CD4-positive, alpha-beta T cell treated with Interferon gamma for 1 hour (primary cell): ENCODE measurements around the gene ZNF771.

Source experiments
- DNase-seq: peaks from one replicate; pipeline ENCODE4 v3.0.0-alpha.2; 2020

Gene ZNF771

DNA sequence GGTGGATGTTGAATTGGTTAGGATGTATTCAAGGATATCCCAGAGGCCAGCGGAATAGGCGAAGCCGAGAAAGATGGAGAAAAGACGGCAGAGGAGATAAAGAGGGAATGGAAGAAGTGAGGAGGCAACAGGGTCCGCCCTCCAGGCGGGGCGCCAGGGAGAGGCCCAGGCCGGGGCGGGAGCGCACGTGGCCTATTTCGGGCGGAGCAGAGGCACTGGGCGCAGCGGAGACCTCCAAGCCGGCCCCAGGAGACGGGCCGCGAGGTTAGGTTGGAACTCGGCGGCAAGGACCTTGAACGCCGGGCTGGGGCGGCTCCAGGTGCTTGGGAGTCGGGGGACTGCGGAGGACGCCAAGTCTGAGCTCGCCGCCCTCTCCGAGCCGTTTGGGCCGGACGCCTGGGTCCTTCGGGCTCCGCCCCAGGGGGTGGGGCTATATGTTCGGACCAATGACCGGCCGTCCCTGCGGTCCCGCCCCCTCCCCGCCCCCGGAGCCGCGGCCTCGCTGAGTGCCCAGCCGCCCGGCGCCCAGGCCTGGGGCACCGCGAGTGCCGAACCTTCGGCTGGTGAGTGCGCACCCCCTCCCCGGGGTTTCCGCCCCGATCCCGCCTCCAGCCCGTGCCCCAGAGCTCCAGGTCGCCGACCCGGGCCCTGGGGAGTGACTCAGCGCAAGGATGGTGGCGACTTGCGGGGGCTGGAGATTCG, at the start of gene ZNF771:
ZNF771 (plus strand) TSS at position 505 of the 702 bp plus-strand sequence. CDS start 448 bp downstream, outside the sequence.
- peak; percentile 85 for DNase-seq

DNA sequence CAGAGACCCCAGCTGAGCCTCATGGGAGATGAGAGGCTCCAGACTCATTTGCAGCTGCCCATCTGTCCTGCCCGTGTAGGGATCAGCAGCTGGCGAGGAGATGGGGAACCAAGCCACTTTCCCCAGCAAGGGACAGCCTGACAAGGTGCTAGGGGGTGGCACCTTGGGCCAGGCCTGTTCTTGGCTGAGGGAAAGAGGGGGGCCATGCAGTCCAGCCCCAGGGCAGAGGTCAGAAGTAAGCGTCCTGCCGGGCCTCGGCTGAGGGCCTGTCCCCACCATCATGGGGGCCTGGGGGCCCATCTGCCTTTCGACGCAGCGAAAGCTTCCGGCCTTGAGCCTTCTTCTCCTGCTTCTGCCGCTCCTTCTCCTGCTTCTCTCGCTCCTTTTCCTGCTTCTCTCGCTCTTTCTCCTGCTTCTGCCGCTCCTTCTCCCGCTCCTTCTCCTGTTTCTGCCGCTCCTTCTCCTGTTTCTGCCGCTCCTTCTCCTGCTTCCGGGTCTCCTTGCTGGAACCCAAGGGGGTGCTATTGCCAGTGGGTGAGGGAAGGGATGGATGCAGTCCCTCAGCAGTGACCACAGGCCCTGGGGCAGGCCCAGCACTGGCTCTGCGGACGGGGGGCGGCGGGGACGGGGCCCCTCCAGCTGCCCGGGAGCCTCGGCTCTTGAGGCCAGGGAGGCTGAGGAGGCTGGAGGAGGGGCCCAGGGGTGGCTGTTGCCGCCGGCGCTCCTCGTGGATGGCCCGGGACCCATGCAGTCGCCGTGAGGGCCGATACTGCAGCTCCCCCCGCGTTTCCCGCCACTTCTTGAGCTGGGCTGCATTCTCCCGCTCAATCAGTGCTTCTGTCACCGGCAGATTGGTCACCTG, 49.5 kb upstream of the ZNF771 start:
- no peak for DNase-seq

DNA sequence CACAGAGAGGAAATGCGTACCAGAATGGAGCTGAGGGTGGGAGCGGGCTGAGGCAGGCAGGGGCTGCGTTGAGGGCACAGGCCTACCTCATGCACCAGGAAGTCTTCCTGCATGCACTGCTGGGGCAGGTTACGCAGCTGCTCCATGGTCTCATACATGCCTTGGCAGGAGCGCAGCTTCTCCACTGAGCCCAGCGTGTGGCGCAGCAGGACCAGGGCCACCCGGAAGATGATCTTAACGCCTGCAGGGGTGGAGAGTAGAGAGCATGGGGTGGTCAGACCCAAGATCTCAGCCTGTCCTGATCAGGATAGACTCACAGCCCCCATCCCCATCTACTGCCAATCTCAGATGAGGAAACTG, 48.8 kb upstream of the ZNF771 start:
- DNase-seq: no peak

DNA sequence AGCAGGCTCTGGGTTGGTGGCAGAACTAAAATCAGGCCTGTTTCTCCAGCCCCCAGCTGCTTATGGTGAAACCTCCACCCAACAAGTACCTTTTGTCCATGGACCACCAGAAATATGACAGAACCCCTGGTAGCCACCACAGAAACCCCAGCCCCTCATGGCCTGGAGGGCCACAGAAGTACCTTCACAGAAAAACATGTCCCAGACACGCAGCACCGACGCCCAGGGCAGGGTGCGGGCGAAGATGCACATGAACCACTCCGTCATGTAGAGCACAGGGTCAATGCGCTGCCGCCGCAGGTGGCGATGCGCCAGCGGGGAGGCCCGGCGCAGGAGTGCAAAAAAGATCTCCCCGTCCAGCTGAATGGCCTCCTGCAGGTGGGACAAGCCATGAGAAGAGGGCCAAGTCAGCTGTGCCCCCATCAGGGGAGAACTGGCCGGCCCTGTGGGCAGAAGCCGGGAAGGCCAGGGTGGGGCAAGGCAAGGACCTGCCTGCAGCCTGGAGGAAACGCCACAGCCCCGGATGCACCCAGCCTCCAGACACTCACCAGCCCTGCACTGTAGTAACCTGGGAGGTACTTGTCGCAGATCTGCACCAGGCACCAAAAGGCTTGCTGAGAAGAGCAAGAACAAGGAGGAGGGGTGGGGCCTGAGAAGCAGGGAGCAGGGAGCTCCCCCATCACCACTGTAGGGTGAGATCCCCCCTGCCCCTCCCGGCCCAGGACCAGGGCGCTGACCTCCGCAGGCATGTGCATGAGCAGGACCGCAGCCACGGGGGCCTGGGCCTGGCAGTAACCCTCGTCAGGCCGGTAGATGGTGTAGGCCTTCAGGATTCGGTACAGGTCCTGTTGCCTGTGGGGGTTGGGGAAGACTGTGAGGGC, 48.2 kb upstream of the ZNF771 start:
- DNase-seq: no peak

DNA sequence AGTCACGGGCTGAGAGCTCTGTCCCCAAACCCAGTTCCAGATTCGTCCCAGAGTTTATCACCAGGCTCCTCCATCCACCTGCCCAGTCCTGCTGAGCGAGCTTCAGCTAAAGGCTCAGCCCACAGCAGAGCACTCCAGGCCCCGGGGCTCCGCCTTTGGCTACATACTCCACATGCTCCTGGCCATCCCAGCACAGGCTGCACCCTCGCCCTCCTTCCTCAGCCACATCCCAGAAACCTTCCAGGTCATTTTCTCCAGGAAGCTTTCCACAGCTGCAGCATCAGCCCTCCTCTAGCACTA, 47.6 kb upstream of the ZNF771 start:
- no peak for DNase-seq

DNA sequence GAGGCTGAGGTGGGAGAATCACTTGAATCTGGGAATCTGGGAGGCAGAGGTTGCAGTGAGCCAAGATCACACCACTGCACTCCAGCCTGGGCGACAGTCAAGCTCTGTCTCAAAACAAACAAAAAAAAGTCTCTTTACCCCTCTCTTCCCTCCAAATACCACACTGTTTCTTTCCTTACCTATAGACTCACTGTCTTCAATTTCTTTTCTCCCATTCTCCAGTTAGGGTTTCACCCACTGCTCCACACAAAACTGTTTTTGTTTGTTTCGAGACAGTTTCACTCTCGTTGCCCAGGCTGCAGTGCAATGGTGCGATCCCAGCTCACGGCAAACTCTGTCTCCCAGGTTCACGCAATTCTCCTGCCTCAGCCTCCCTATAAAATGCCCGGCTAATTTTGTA, 46.2 kb upstream of the ZNF771 start:
- DNase-seq: no peak

DNA sequence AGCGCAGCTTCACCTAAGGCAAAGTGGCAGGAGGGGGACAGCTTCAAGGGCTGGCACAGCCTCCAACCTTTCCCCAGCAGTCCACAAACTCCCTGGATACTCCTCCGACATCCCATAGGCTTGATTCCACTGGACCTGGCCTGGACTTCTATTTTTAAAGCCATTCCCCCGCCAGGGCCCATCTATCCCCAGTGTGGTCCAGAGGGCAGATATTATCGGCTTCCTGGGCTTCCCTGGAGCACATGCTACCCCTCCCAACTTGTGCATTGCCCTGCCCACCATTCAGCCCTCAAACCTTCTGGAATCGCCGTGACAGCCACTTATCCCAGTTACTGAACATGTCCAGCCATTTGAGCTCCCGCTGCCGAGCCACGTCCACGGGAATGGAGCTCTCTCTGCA, 42.2 kb upstream of the ZNF771 start:
- no peak for DNase-seq

DNA sequence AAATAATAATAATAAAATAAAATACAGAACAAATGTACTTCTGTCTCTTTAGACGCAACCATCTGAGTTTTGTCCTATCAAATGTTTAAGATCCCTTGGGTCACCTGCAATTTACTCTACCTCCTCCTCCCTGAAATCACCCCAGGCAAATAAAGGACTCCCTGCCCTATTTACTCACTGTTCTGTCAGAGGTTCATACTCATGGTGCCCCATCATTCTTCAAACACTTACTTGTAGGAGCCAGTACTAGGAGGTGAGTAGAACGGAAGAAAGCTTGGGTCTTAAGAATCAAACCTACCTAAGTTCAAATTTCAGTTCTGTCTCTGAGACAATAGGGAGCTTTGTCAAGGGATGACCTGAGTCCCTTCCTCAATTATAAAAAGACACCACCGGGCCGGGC, 40.9 kb upstream of the ZNF771 start:
- no peak for DNase-seq

DNA sequence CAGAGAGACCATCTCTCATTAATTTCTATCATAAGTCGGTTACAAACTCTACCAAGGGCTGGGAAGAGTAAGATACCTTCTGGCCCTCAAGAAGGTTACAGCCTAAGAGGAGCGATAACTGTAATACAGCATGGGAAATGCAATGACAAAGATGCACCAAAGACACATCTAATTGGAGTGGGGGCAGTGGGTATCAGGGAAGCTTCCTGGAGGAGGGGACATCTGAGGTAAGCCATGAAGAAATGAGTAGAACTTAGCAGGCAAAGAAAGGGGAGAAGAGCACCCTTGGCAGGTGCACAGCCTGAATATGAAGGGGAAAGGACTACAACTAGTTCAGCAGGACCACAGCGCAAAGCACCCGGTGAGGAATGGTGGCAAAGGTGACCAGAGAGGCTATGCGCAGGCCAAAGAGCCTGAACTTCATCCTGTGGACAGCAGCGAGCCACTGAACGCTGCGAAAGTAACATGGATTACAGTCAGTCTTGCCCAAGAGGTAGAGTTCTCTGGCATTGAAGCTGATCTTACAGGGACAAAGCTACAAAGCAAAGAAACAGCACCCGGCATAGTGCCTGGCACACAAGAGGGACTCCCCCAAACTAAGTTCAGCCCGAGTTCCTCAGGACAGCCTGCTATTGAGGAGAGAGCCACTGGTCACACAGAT, 39.9 kb upstream of the ZNF771 start:
- no peak for DNase-seq

DNA sequence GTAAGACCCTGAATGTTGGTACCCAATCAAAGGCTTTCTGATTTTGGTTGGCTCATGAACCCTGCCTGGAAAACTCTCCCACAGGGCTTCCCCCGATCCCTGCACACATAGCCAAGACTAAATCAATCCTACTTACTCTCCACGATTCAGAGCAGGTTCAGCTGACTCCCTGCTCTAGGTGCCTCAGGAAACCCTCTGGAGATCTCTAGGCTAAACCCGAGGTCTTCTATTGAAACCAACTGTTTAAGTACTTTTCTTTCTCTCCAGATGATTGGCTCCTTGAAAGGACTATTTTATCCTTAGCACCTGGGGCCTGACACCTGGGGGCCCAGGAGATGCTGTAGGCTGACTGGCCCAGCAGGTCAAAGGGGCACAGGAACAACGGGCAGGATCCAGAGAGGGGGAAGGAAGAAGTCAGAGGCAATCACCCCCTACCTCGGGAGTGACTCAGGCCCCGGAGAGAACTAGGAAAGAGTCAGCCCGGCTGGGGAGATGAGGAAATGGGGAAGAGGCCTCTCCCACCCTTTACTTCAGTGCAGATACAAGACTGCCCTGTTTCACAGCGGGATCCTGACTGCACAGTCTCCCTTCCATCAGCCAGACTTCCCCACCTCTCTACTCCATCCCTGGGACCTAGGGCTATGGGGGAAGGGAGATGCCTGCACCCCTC, 39.1 kb upstream of the ZNF771 start:
- no peak for DNase-seq

DNA sequence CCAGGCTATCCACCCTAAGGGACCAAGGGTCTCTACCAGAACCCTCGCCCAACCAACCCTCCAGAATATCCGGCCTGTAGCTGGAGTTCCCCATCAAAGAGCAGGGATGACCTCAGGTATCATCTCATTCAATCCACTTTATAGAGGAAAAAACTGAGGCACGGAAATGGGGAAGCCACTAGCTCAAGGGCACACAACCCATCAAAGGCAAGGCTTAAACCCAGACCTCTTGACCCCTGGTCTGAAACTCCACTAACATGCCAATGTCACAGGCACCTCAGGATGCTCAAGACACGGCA, 38.7 kb upstream of the ZNF771 start:
- no peak for DNase-seq

DNA sequence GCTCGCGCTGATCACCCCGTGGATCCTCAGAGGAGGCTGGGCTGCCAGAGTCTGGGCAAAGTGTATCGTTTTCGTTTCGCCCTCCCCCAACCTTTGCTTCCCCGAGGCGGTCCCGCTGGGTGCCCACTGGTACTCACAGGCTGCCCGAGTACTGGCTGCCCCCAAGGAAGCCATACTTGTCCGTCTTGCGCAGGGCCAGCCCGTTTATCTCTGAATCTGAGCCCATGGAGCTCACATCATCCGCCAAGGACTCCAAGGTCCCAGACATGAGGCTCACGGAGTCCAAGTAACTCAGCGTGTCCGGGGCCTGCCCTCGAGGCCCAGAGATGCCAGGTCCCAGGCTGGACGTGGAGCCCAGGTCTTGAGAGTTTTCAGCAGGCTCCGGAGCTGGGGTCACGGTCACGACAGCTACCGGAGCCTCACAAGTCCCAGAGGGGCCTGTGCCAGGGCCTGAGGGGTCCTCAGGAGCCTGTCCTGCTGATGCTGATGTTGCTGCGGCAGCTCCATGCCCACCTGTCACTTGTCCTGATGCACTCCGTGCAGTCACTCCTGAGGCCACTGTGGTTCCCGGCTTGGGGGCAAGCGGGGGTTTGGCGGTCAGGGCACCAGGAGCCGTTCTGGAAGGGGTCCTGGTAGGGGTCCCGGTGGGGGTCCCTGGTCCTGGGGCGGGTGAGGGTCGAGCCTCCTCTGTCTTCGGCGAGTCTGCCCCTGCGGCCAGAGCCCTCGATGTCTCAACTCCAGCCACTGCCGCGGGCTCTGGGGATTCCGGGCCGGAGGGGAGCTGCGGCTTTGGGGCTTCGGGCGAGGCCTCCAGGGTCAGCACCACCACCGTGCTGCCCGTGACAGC, 38.1 kb upstream of the ZNF771 start:
- DNase-seq: no peak

DNA sequence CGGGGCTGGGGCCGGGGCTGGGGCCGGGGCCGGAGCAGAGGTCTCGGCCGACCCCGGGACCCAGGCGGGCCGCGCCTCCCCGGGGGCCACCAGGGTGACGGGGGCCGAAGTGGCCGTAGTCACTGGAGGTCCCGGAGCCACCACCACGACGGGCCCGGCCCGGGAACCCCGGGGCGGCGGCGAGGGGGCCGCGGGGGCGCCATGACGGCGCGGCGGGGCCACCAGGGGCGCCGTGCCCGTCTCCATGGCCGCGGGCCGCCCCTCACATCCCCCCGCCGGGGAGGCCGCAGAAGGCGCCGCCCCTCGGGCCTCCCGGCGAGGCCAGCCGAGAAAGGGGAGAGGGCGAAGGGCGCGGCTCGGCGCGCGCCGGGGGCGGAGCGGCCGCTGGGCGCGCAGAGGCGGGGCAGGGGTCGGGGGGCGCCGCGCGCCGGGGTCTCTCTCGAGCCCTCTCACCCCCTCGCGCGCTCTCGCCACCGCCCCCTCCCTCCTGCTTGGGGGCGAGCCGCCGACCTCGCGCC, 37.4 kb upstream of the ZNF771 start:
- no peak for DNase-seq

DNA sequence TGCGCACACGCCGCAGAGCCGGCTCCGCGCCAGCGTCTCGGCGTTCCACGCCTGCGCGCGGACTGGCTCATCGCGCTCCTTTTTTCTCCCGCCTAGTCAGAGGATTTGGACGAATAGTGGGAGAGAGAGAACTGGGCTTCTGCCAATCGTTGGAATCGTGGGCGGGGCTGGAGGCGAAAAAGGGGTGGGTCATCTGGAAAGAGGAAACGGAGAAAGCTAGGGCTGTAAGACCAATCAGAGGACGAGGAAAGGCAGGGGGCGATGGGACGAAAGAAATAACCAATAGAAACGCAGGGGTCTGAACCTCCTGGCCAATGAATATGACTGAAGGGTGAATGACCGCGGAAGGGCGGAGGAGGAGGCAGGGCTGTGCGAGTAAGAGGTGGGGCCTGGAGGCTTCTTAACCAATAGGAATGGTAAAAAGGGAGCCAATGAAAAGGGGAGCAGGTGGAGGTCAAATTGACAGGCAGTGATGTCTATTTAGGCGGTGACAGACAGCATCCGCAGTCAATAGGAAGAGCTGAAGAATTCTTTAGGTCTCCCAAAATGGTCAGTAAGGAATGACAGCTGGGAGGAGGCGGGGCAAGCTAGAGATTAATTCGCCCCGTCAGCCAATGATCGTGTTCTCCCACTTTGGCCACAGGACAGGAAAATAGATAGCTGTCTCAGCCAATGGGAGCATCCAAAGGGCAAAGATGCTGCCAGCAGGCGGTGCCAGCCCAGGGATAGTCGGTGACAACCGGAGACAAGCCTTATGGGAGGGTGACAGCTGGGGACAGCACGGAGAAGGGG, 36.8 kb upstream of the ZNF771 start, which contains the start of gene TBC1D10B:
TBC1D10B (minus strand) TSS at position 39 of the 792 bp plus-strand sequence. CDS start 311 bp downstream, outside the sequence.
- DNase-seq: peak; percentile 100

DNA sequence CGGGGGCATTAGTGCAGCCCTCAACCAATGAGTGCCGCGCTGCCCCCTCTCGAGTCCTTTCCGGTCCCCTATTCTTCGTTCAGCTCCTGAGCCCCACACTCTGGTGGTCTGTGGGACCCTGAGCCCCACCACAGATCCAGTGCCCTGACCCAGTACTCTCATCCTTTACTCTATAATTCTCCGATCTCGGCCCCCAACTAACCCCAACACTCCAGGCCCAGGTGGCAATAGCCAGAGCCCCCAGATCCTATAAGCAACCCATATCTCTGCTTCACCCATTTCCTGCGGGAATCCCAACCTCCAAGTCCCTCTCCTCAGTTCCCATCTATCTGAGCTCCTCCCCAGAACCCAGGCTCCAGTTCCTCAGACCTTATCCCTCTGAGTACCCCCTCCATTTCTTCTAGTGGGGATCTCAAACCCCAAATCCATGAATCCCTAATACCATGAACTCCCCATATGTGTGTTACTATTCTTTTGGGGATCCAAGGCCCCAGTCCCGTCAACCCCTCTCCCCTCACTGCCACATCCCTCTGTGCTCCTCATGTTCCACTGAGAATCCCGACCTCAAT, 36.1 kb upstream of the ZNF771 start:
- no peak for DNase-seq

DNA sequence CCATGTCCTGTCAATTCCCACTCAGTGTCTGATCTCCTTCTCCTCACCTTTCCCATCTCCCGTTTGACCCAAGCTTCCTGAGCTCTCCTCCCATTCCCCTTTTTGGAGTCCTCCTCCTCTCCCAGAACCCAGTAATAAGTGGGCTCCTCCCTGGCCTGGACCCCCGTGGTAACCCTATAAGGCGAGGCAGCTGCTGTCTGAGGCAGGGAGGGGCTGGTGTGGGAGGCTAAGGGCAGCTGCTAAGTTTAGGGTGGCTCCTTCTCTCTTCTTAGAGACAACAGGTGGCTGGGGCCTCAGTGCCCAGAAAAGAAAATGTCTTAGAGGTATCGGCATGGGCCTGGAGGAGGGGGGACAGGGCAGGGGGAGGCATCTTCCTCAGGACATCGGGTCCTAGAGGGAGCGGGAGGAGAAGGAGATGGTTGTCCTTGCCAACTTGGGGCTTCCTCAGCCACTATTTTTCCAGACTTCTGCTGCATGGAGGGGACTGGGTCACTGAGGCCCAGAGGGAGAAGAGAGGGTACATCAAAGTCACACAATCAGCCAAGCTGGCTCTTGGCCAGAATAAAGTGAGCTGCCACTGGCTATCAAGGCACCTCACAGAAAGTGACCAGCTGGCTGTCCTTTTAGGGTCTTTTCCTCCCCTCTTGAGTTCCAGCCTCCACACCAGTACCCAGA, 35.2 kb upstream of the ZNF771 start:
- DNase-seq: no peak

DNA sequence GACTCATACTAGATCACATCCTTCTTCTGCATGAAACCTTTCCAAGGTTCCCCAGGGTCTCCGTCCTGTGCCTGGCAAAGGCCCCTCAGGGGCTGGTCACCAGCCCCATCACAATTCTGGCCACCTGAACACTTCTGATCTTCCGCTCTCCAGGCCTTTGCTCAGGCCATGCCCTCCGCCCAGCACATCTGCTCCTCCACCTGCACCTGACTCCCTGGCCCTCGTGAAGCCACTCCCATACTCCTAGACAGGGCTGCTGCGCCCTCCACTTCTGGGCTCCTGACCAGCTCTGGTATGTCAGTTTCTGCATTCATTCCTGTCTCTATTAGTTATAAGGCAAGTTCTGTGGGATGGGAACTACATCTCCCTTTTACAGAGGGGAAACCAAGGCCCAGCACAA, 34.7 kb upstream of the ZNF771 start:
- DNase-seq: no peak

DNA sequence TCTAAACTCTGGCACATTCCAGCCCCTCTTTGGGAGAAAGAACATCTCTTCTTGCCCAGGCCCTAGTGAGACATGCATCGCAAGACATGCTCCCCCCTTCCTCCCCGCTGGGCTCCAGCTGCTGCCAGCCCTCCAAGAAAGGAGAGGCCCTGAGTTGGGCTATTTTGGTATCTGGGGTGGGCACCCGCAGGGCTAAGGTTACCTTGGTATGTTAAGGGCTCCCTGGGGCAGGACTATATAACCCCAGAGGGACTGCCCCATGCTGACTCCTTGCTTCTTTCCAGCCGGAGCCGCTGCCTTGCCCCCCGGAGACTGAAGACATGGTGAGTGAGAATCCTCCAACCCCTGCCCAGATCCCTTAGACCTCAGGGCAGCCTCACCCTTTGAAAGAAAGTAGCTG, 32.9 kb upstream of the ZNF771 start, which contains the start of gene MYL11:
MYL11 (plus strand) TSS at position 265 of the 400 bp plus-strand sequence; CDS start at position 321, 56 bp downstream.
- DNase-seq: no peak

DNA sequence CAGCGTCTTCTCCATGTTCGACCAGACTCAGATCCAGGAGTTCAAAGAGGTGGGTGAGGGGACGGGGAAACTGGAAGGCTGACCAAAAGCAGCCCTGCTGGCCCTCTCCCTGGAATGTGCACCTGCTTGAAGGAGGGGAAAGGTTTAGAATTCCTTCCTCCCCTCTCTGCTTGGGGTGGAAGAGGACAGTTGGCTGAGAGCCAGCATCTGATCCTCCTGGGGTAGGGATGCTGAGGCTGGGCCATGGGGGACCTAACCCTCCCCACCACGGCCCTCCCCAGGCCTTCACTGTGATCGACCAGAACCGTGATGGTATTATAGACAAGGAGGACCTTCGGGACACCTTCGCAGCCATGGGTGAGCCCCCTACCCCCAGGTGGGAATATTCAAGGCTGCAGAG, 31.5 kb upstream of the ZNF771 start:
- no peak for DNase-seq
